Activated CD8-positive, alpha-beta memory T cell treated with anti-CD3 and anti-CD28 coated beads for 48 hours (primary cell): Measurements from ENCODE around the gene RHO.

ENCODE experiments used
- DNase-seq, 3 experiments: peaks; one replicate each; pipeline ENCODE4 v3.0.0-alpha.2; 2020; ENCODE audit warnings: low read depth in 2 of 3, low spot score in 2 of 3

RHO gene

DNA sequence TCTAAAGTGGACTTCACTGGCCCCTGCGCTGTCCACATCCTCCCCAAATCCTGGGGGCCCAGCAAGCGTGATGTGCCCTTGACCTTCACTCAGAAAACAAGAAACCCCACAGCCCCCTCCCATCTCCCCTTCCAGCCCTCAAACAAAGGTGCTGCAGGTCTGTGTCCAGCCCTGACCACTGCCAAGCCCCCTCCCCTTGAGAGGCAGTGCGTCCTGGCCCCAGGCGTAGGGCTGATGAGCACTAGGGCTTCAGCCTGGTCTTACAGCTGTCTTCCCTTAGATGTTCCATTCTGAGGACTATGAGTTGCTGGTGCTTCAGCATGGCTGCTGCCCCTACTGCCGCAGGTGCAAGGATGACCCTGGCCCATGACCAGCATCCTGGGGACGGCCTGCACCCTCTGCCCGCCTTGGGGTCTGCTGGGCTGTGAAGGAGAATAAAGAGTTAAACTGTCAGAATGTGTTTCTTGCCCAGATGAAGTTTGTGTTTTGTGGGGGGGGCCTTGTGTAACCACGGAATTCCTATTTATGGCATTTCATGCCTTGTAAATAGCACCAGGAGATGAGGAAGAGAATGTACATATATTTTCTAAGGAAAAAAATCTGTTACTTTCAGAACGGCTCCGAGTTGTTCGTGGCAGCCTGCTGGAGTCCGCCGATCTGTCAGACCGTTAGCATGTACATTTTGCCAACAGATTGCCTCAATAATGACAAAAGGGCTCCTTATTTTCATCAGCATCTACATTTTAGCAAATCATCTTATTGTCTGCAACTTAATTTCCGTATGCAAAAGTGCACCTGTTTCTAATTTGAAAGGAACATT, 8.3 kb upstream of the RHO start:
- DNase-seq, result no peak

DNA sequence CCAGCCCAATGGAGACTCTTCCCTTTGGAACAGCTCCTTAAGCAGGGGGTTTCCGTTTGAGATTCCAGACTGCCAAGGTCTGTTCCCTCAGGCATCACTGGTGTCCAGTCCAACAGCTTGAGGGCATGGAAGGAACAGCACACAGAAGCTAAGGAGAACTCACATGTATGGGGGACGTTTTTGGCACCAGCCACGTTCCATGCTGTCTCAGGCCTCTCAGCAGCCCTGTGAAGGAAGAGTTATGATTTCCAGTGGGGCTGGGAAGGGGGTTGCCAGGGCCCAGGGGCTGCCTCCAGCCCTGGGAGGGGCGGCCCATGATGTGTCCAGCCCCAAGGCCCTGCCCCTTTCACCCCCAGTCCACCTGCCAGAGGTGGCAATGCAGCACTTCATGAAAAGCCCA, 7.5 kb upstream of the RHO start:
- no peak for DNase-seq

DNA sequence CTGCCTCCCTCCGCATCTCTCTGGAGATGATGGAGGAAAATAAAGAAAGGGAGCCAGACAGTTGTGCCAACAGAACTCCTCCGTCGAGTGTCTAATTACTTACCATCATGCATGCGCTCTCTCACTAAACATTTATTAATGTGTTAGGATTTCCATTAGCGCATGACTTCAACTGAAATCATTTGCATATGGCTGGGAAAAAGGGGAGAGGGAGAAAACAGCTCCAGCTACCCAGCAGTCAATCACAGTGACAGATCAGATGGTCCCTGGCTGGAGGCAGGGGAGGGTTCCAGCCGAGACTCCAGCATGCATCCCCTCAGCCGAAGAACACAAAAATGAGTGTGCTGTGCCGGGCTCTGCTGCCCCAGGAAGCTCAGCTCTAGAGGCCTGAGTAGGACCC, 6.8 kb upstream of the RHO start:
- no peak for DNase-seq

DNA sequence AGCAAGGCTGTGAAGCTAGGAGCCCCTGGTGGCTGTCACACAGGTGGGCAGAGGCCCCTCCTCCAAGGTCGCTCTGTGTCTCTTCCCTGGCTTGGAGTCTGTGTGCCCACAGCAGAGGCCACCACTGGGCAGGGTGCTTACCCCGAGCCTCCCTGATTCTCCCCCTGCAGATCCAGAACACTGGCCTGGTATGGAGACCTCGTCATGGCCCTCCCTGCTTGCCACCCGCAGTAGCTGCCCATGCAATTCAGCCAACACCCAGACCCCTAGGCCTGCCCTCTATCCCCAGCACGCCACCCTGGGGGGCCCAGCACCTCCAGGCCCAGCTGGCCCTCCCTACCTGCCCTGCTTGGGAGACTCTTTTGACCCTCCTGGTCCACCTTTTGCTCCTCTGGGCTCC, 5.5 kb upstream of the RHO start:
- DNase-seq, result no peak

GRCh38 chr3:129524081-129524480, 4.4 kb upstream of the RHO start:
- no peak for DNase-seq

DNA sequence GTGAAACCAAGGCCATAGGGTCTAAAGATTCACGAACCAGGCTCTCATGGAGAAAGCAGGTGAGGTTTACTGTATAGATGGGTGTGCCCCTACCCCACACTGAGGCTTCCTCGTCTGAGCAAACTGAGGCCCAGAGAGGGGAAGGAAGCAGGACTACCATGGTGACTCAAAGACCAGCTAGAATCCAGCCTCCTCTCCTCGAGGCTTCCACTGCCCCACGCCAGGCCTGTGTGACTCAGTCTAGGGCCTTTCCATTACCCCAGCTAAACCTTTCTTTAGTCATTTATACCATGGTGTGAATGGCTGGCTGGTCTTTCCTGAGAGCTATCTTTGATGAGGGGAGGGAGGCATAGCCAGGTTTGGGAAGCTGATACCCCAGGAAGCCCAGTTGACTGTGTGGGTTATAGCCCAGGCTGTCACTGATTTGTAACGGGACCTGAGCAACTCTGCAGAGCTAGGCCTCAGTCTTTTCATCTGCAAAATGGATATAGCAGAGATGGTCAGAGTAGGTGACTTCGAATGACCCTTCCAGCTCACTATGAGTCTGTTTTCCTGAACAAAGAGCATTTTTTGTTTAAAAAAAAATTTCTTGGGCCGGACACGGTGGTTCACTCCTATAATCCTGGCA, 3.0 kb upstream of the RHO start:
- no peak for DNase-seq

DNA sequence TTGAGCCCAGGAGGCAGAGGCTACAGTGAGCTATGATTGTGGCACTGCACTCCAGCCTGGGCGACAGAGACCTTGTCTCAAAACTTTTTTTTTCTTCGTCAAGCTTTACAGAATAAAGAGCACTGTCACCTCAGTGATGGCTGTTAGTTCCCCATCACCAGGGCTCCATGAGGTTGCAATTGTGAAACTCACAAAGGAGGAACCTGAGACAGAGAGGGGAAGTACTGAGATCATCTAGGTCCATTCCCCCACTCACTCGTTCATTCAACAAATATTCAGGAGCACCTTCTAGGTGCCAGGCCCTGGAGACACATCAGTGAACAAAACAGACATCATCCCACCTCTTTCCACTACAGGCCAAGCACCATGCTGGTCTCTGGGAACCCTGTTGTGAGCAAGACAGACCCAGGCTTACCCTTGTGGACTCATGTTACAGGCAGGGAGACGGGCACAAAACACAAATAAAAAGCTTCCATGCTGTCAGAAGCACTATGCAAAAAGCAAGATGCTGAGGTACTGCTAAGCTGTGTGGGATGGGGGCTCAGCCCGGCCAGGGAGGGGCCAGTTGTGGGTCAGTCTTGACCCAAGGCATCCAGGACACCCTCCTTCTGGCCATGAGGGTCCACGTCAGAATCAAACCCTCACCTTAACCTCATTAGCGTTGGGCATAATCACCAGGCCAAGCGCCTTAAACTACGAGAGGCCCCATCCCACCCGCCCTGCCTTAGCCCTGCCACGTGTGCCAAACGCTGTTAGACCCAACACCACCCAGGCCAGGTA, 2.1 kb upstream of the RHO start:
- no peak for DNase-seq

DNA sequence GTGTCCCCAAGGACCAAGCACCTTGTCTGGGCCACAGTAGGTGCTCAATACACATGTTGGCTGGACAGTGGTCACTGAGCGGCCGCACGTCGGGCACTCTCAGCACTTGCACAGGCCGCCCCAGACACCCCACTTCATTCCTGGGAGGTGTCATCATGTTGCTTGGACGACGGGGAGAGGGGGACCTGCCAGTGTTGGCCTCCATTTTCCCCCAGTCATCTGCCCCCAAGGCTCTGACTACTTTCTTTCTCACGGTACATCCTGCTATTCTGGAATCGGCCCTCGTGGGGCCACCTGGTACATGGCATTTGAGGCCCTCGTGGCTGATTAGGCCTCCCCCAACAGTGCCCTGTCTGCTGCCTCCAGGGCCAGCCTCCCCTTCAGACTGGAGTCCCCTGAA, 1.2 kb upstream of the RHO start:
- DNase-seq, result no peak

DNA sequence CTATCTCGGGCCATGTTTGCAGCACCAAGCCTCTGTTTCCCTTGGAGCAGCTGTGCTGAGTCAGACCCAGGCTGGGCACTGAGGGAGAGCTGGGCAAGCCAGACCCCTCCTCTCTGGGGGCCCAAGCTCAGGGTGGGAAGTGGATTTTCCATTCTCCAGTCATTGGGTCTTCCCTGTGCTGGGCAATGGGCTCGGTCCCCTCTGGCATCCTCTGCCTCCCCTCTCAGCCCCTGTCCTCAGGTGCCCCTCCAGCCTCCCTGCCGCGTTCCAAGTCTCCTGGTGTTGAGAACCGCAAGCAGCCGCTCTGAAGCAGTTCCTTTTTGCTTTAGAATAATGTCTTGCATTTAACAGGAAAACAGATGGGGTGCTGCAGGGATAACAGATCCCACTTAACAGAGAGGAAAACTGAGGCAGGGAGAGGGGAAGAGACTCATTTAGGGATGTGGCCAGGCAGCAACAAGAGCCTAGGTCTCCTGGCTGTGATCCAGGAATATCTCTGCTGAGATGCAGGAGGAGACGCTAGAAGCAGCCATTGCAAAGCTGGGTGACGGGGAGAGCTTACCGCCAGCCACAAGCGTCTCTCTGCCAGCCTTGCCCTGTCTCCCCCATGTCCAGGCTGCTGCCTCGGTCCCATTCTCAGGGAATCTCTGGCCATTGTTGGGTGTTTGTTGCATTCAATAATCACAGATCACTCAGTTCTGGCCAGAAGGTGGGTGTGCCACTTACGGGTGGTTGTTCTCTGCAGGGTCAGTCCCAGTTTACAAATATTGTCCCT, 1.2 kb downstream of the RHO start:
- no peak for DNase-seq

DNA sequence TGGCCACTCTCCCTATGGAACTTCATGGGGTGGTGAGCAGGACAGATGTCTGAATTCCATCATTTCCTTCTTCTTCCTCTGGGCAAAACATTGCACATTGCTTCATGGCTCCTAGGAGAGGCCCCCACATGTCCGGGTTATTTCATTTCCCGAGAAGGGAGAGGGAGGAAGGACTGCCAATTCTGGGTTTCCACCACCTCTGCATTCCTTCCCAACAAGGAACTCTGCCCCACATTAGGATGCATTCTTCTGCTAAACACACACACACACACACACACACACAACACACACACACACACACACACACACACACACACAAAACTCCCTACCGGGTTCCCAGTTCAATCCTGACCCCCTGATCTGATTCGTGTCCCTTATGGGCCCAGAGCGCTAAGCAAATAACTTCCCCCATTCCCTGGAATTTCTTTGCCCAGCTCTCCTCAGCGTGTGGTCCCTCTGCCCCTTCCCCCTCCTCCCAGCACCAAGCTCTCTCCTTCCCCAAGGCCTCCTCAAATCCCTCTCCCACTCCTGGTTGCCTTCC, 1.9 kb downstream of the RHO start:
- DNase-seq, result no peak

- DNase-seq, result no peak
Measured at GRCh38 chr3:129530821-129531220, 2.4 kb downstream of the RHO start.

DNA sequence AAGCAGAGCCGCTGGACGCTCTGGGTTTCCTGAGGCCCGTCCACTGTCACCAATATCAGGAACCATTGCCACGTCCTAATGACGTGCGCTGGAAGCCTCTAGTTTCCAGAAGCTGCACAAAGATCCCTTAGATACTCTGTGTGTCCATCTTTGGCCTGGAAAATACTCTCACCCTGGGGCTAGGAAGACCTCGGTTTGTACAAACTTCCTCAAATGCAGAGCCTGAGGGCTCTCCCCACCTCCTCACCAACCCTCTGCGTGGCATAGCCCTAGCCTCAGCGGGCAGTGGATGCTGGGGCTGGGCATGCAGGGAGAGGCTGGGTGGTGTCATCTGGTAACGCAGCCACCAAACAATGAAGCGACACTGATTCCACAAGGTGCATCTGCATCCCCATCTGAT, 3.3 kb downstream of the RHO start:
- DNase-seq, result no peak

GRCh38 chr3:129532261-129532660, 3.8 kb downstream of the RHO start:
- no peak for DNase-seq

DNA sequence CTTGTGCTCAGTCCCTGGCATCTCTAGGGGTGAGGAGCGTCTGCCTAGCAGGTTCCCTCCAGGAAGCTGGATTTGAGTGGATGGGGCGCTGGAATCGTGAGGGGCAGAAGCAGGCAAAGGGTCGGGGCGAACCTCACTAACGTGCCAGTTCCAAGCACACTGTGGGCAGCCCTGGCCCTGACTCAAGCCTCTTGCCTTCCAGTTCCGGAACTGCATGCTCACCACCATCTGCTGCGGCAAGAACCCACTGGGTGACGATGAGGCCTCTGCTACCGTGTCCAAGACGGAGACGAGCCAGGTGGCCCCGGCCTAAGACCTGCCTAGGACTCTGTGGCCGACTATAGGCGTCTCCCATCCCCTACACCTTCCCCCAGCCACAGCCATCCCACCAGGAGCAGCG, 5.0 kb downstream of the RHO start:
- no peak for DNase-seq

- no peak for DNase-seq
Measured at GRCh38 chr3:129534428-129535027, 6.1 kb downstream of the RHO start.

DNA sequence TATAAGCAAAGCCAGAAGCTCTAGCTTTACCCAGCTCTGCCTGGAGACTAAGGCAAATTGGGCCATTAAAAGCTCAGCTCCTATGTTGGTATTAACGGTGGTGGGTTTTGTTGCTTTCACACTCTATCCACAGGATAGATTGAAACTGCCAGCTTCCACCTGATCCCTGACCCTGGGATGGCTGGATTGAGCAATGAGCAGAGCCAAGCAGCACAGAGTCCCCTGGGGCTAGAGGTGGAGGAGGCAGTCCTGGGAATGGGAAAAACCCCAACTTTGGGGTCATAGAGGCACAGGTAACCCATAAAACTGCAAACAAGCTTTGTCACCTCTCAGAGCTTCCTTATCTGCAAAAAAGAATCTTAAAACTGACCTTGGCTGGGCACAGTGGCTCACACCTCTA, 6.6 kb downstream of the RHO start:
- no peak for DNase-seq

DNA sequence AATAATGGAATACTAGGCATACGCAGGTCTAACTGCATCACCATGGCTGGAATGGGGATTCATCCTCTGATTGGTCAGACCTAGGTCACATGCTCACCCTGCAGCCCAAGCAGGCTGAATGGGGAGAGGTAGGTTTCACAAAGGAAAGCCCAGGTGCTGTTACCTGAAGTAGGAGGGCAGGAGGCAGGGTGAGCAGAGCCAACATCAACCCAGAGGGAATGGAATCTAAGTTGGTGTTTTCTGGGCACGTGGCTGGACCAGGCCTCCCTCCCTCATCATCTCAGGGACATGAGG, 7.9 kb downstream of the RHO start:
- DNase-seq, result no peak

DNA sequence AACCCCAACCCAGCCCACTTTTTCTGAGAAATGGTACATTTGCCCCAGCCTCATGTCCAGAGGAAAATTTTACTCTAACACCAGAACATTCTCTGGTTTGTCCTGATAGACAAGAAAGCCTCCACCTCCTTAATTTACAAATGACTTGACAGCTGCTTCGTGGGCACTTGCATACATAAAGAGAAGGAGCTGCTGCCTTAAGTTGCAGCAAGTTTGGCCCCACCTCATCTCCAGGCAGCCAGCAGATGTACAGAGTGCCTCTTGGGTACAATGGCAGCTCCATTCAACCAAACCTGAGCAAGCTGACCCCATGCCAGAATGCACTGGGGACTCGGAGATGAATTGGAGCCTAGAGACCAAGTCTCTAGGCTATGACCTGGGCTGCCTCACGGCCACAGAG, 8.4 kb downstream of the RHO start:
- no peak for DNase-seq

DNA sequence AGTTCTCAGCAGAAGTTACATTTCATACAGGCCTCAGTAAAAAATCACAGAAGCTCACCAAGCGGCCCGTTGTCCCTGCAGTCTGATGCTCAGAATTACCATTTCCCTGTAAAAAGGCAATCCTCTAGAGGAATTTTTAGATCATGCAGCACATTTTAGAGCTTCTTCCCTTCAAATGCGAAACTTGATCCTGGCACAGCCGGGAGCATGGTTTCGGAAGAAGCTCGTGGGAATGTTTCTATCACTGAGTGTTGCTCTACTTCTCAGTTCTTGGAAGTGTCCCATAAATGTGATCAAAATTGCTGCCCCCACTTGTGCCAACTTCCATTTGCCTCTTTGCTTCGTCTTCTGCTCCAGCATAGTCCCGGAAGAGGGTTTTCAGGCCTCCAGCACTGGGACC, 10.8 kb downstream of the RHO start:
- no peak for DNase-seq

DNA sequence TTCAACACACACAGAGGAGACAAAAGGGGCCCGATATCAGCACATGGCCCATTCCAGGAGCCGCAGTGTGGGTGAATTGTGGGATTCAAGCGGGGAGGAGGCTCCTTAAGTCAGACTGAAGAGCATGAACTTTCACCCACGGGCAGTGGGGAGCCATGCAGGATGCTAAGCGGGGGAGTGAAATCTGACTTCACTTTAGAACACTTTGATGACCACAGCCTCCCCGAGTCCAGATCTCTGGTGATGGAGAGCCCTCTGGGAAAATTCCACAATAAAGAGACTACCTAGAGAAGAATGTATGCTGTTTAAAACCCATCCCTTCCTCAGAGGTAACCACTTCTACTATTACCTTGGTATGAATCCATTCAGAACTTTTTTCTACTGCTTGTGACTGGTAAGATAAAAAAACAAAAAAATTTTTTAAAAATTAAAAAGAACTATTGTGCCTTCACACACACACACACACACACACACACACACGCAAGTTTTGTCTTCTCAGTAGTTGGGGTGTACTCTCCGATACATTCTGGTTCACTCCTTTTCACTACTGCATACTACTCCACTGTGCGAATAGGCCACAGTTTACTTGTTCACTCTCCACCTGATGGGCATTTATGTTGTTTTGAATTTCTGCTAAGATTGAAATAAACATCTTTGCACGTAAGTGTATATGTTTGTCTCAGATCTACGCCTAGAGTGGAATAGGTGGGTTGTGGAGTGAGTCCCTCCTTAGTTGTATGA, 12.5 kb downstream of the RHO start:
- no peak for DNase-seq
